Glutamatergic neuron (in vitro differentiated cells): ENCODE results near the gene MLLT1. TPM values are rescaled to one million over a fixed set of nuclear protein-coding genes. Genes with fewer than 3 reads are reported as not detected.

ENCODE experiments used
- DNase-seq: peaks from one replicate; pipeline ENCODE4 v3.0.0; 2022
- H3K27ac Mint-ChIP-seq: one replicate; pipeline ENCODE4 v1.8.0; 2020; ENCODE audit warnings: mild to moderate bottlenecking, mixed read lengths, inconsistent platforms; ENCODE audit not compliant: unreplicated experiment
- H3K27me3 Mint-ChIP-seq: one replicate; pipeline ENCODE4 v1.8.0; 2020; ENCODE audit warnings: mild to moderate bottlenecking, moderate library complexity, mixed read lengths, inconsistent platforms; ENCODE audit not compliant: unreplicated experiment
- H3K36me3 Mint-ChIP-seq: one replicate; pipeline ENCODE4 v1.8.0; 2020; ENCODE audit warnings: mild to moderate bottlenecking, mixed read lengths, inconsistent platforms; ENCODE audit not compliant: unreplicated experiment
- H3K4me1 Mint-ChIP-seq: one replicate; pipeline ENCODE4 v1.8.0; 2020; ENCODE audit warnings: mild to moderate bottlenecking, low read depth, mixed read lengths, inconsistent platforms; ENCODE audit not compliant: unreplicated experiment
- H3K4me3 Mint-ChIP-seq: one replicate; pipeline ENCODE4 v1.8.0; 2020; ENCODE audit warnings: mild to moderate bottlenecking, mixed read lengths, inconsistent platforms; ENCODE audit not compliant: unreplicated experiment
- H3K9me3 Mint-ChIP-seq: one replicate; pipeline ENCODE4 v1.8.0; 2020; ENCODE audit warnings: mild to moderate bottlenecking, moderate library complexity, mixed read lengths, inconsistent platforms; ENCODE audit not compliant: unreplicated experiment
- CTCF ChIP-seq: fragments of 200-600 bp; sonication (generic); IDR thresholded peaks from one replicate; pipeline ENCODE4 v1.5.0; 2021; ENCODE audit not compliant: partially characterized antibody, unreplicated experiment
- long read RNA-seq: library from polyadenylated mRNA; unstranded; transcript quantifications from one replicate; pipeline ENCODE4 v2.0.0, GENCODE V29; 2020; ENCODE audit not compliant: unreplicated experiment
- total RNA-seq: library from RNA; stranded (reverse); fragmentation: NEBNext Ultra II Directional; extraction: Animal tissue kit (Norgen Biotek cat#: 25700); gene quantifications from one replicate; pipeline ENCODE4 v1.2.1, GENCODE V29; 2021; ENCODE audit not compliant: unreplicated experiment

The MLLT1 gene
- total RNA-seq, result 52.9 TPM
- long read RNA-seq, partial matches to known transcripts, result 1 of 21 reads
- long read RNA-seq, other reads (novel, unspliced or antisense), result 20 of 21 reads

- TF ChIP-seq CTCF, result peak; percentile 93
These were observed at the start of gene MLLT1 for GRCh38 chr19:6279931-6280591. TSS of gene MLLT1 (minus strand) at chr19:6279975. CDS start at chr19:6279784, 191 bp downstream.

GRCh38 chr19:6326815-6327214 lies 47.0 kb upstream of the MLLT1 start:
- no peak for DNase-seq
- no peak for TF ChIP-seq CTCF
- Mint-ChIP-seq H3K36me3 (no peaks in the 10 kb centered on the region), H3K9me3 (peaks cover 2% of the 10 kb centered on the region), H3K4me3 (peak overlapping the region; percentile 34), H3K27me3 (peaks cover 2% of the 10 kb centered on the region), H3K27ac (no peak overlapping the region), H3K4me1 (no peaks in the 10 kb centered on the region)

More at GRCh38 chr19:6279931-6280591, at the start of gene MLLT1:
- Mint-ChIP-seq H3K9me3 (peaks cover 13% of the 10 kb centered on the region), H3K27ac (peak within 1 kb of the TSS; percentile 86), H3K36me3 (no peaks in the 10 kb centered on the region), H3K4me3 (peak within 1 kb of the TSS; percentile 95), H3K27me3 (peaks cover 14% of the 10 kb centered on the region), H3K4me1 (peaks cover 33% of the 10 kb centered on the region)
- DNase-seq, result peak; percentile 99

GRCh38 chr19:6325614-6326013 lies 45.8 kb upstream of the MLLT1 start:
- Mint-ChIP-seq H3K27ac (no peak overlapping the region), H3K9me3 (peaks cover 2% of the 10 kb centered on the region), H3K4me1 (no peaks in the 10 kb centered on the region), H3K27me3 (peaks cover 2% of the 10 kb centered on the region), H3K4me3 (no peak overlapping the region), H3K36me3 (no peaks in the 10 kb centered on the region)
- TF ChIP-seq CTCF, result no peak
- DNase-seq, result no peak

GRCh38 chr19:6324757-6325156 lies 45.0 kb upstream of the MLLT1 start:
- TF ChIP-seq CTCF, result no peak
- DNase-seq, result no peak
- Mint-ChIP-seq H3K27ac (no peak overlapping the region), H3K9me3 (peaks cover 2% of the 10 kb centered on the region), H3K36me3 (no peaks in the 10 kb centered on the region), H3K4me3 (no peak overlapping the region), H3K27me3 (peaks cover 2% of the 10 kb centered on the region), H3K4me1 (no peaks in the 10 kb centered on the region)

GRCh38 chr19:6322284-6322683 lies 42.5 kb upstream of the MLLT1 start:
- Mint-ChIP-seq H3K4me3 (no peak overlapping the region), H3K4me1 (no peaks in the 10 kb centered on the region), H3K9me3 (peaks cover 2% of the 10 kb centered on the region), H3K27me3 (peaks cover 2% of the 10 kb centered on the region), H3K27ac (no peak overlapping the region), H3K36me3 (no peaks in the 10 kb centered on the region)
- no peak for TF ChIP-seq CTCF
- no peak for DNase-seq
